OCI-LY1 (cell line): ENCODE results near the gene ENO3.

ENCODE experiments used
- H2AFZ ChIP-seq: fragments of 200-600 bp; sonication (generic), shearing (Covaris generic); 2 replicates; pipeline ENCODE4 v1.6.0; 2014; ENCODE audit warnings: antibody characterized with exemption, mild to moderate bottlenecking, low read length
- H3F3A ChIP-seq: fragments of 200-600 bp; sonication (generic), shearing (Covaris generic); 2 replicates; pipeline ENCODE4 v1.6.0; 2014; ENCODE audit warnings: mild to moderate bottlenecking, antibody characterized with exemption, low read length, moderate library complexity; ENCODE audit not compliant: insufficient read depth
- H3K27ac ChIP-seq: fragments of 200-600 bp; sonication (generic); 2 replicates; pipeline ENCODE4 v1.5.1; 2014; ENCODE audit warnings: low read length, mixed run types, mild to moderate bottlenecking, low read depth; ENCODE audit not compliant: poor library complexity, severe bottlenecking
- H3K27me3 ChIP-seq: fragments of 200-600 bp; sonication (generic); 2 replicates; pipeline ENCODE4 v1.6.0; 2014; ENCODE audit warnings: antibody characterized with exemption, mild to moderate bottlenecking, low read length, moderate library complexity; ENCODE audit not compliant: insufficient read depth
- H3K36me3 ChIP-seq: fragments of 200-600 bp; sonication (generic); 2 replicates; pipeline ENCODE4 v1.6.1; 2014; ENCODE audit warnings: mild to moderate bottlenecking, antibody characterized with exemption, low read length, moderate library complexity, mixed read lengths; ENCODE audit not compliant: insufficient read depth
- H3K4me1 ChIP-seq: fragments of 200-600 bp; sonication (generic); 2 replicates; pipeline ENCODE4 v1.5.1; 2014; ENCODE audit warnings: mild to moderate bottlenecking, low read length, moderate library complexity; ENCODE audit not compliant: insufficient read depth, severe bottlenecking
- H3K4me2 ChIP-seq: fragments of 200-600 bp; sonication (generic), shearing (Covaris generic); 2 replicates; pipeline ENCODE4 v1.6.1; 2014; ENCODE audit warnings: low read length
- H3K4me3 ChIP-seq: fragments of 200-600 bp; sonication (generic); 2 replicates; pipeline ENCODE4 v1.5.1; 2014; ENCODE audit warnings: low read length, low read depth, mild to moderate bottlenecking, mixed read lengths; ENCODE audit not compliant: poor library complexity, severe bottlenecking
- H3K79me2 ChIP-seq: fragments of 200-600 bp; shearing (Covaris generic); 2 replicates; pipeline ENCODE4 v1.6.1; 2016; ENCODE audit warnings: mixed run types, low read length, mixed read lengths; ENCODE audit not compliant: insufficient read depth
- H3K9ac ChIP-seq: fragments of 200-600 bp; sonication (generic), shearing (Covaris generic); 2 replicates; pipeline ENCODE4 v1.6.1; 2014; ENCODE audit warnings: mild to moderate bottlenecking, low read length, mixed read lengths
- H3K9me2 ChIP-seq: fragments of 200-600 bp; sonication (generic), shearing (Covaris generic); 2 replicates; pipeline ENCODE4 v1.6.1; 2014; ENCODE audit warnings: low read depth, mild to moderate bottlenecking, low read length, mixed read lengths
- H3K9me3 ChIP-seq: fragments of 200-600 bp; shearing (Covaris generic); 2 replicates; pipeline ENCODE4 v1.6.1; 2014; ENCODE audit warnings: low read length, mixed read lengths
- H4K20me1 ChIP-seq: fragments of 200-600 bp; sonication (generic), shearing (Covaris generic); 2 replicates; pipeline ENCODE4 v1.6.0; 2016; ENCODE audit warnings: mild to moderate bottlenecking, low read length; ENCODE audit not compliant: insufficient read depth
- CTCF ChIP-seq: fragments of 200-600 bp; sonication (generic), shearing (Covaris generic); IDR thresholded peaks from 2 replicates; pipeline ENCODE4 v1.5.1; 2017; ENCODE audit warnings: mild to moderate bottlenecking, antibody characterized with exemption, low read length, moderate library complexity, mixed read lengths
- EZH2 ChIP-seq: fragments of 200-600 bp; sonication (generic), shearing (Covaris generic); IDR thresholded peaks from 2 replicates; pipeline ENCODE4 v1.8.0; 2017; ENCODE audit warnings: borderline replicate concordance, mixed run types, mild to moderate bottlenecking, antibody characterized with exemption, low read length, moderate library complexity, mixed read lengths

Gene ENO3

DNA sequence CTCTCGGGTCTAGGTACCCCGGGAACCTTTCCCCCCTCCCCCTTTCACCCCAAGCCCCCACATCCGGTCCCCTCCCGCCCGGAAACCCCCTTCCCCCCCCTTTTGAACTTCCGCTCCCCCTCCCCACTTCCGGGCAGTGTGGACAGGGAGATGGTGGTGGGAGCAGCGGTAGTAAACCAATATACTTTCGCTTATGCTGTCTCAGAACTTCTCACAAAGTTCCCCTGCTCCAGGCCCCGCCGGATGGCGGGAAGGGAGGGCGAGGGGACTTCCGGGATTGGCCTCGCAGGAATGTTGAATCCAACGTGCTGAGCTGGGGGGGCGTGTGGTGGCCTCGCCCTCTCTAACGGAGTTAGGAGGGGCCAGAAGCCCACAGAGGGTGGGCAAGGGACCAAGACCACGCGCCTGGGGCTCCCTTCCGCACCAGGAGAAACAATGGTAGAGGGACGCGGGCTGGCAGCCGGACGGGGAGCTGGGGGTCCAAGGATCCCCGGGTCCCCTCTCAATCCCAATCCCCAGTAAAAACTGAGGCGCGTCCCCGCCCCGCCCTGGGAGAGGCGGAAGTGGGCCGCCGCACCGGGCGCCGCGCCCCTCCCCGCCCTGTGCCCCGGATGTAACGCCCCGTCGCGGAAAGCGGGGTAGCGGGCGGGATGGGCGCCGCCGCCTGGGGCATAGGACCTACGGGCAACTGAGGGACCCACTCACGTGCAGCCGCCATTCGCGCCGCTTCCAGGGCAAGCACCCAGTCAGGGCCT lies 3.3 kb upstream of the ENO3 start:
- H3K9me3 ChIP-seq: no peaks in the 10 kb centered on the region
- no peaks in the 10 kb centered on the region for H3K9me2 ChIP-seq
- H3K36me3 ChIP-seq: peaks cover 54% of the 10 kb centered on the region
- H3K27me3 ChIP-seq: no peaks in the 10 kb centered on the region
- no peak overlapping the region for H2AFZ ChIP-seq
- peak overlapping the region; percentile 92 for H3K9ac ChIP-seq
- no peaks in the 10 kb centered on the region for H4K20me1 ChIP-seq
- TF ChIP-seq CTCF: no peak
- TF ChIP-seq EZH2: no peak
- H3F3A ChIP-seq: peaks cover 18% of the 10 kb centered on the region
- peak overlapping the region; percentile 84 for H3K4me3 ChIP-seq
- H3K79me2 ChIP-seq: peaks cover 9% of the 10 kb centered on the region
- H3K27ac ChIP-seq: peak overlapping the region; percentile 100
- H3K4me1 ChIP-seq: peaks cover 60% of the 10 kb centered on the region
- peak overlapping the region; percentile 94 for H3K4me2 ChIP-seq

DNA sequence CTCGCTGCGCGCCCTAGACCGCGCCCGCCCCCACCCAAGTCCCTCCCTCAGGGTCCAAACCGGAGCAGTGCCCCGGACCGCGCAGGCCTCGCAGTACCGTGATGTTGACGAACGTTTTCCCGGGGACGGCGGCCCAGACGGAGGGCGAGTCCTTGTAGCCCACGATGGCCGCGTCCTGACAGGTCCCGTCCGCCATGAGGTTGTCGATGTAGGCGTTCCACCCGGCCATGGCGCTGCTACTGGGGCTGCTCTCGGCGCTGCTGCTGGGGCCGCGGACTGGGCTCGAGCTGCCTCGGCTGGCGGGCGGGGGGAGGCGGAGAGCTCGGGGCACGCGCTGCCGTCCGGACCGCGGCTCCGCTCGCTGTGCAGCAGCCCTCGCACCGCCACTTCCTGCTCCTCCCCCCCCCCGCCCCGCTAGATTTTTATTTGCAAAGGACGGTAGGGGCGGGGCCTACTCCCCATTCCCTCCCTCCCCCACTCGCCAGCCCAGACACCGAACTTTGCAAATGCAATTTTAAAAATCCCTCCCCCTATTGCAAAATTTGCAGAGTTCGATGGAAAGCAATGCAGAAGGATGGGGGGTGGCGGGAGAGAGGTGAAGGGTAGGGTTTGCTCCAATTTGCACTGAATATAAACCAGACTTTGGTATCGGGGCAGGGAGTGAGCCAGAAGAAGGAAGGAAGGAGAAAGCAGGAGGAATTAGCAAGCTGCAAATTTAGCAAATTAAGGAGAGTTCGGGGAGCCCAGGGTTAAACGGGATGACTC lies 2.6 kb upstream of the ENO3 start, which contains the start of gene PFN1:
TSS of gene PFN1 (minus strand) at position 365 of the 765 bp plus-strand sequence. CDS start at position 229, 136 bp downstream.
- peak within 1 kb of the TSS; percentile 84 for H3K4me3 ChIP-seq
- peak within 1 kb of the TSS; percentile 94 for H3K4me2 ChIP-seq
- no peaks in the 10 kb centered on the region for H4K20me1 ChIP-seq
- peaks cover 46% of the 10 kb centered on the region for H3K36me3 ChIP-seq
- peak within 1 kb of the TSS; percentile 92 for H3K9ac ChIP-seq
- no peaks in the 10 kb centered on the region for H3K9me2 ChIP-seq
- H2AFZ ChIP-seq: no peak within 1 kb of the TSS
- TF ChIP-seq CTCF (no peak), EZH2 (no peak)
- H3F3A ChIP-seq: peaks cover 18% of the 10 kb centered on the region
- H3K79me2 ChIP-seq: peaks cover 9% of the 10 kb centered on the region
- H3K9me3 ChIP-seq: no peaks in the 10 kb centered on the region
- H3K27ac ChIP-seq: peak within 1 kb of the TSS; percentile 100
- no peaks in the 10 kb centered on the region for H3K27me3 ChIP-seq
- H3K4me1 ChIP-seq: peaks cover 55% of the 10 kb centered on the region

GRCh38 chr17:4948931-4949320 lies 2.0 kb upstream of the ENO3 start:
- Histone ChIP-seq H3F3A (peaks cover 14% of the 10 kb centered on the region), H3K79me2 (peaks cover 9% of the 10 kb centered on the region), H4K20me1 (no peaks in the 10 kb centered on the region), H3K4me1 (peaks cover 49% of the 10 kb centered on the region), H3K27me3 (no peaks in the 10 kb centered on the region), H3K4me3 (peak overlapping the region; percentile 84), H2AFZ (no peak overlapping the region), H3K27ac (peak overlapping the region; percentile 100), H3K36me3 (peaks cover 40% of the 10 kb centered on the region), H3K4me2 (peak overlapping the region; percentile 94), H3K9ac (peak overlapping the region; percentile 92), H3K9me3 (no peaks in the 10 kb centered on the region), H3K9me2 (no peaks in the 10 kb centered on the region)
- no peak for TF ChIP-seq CTCF
